WTC11 (cell line): ENCODE data around the gene MBLAC2. TPM values are rescaled to one million over a fixed set of nuclear protein-coding genes. Genes with fewer than 3 reads are reported as not detected.

ENCODE experiments used
- ATAC-seq: fragments of 200-7000 bp; cut with Tn5 transposase; 2 replicates; pipeline ENCODE4 v1.10.0; 2021; ENCODE audit warnings: mild to moderate bottlenecking, moderate library complexity
- CTCF ChIA-PET: fragments of 300-600 bp; sonication (Branson Sonifier 250); formaldehyde crosslinking; loops from one replicate; lab custom pipeline; 2021; ENCODE audit warnings: antibody characterized with exemption; lab: Charles Lee
- POLR2A ChIA-PET: fragments of 350-600 bp; sonication (Branson Sonifier 250); formaldehyde crosslinking; loops from one replicate; lab custom pipeline; 2021; ENCODE audit warnings: antibody characterized with exemption; lab: Charles Lee
- DNase-seq: peaks from one replicate; pipeline ENCODE4 v3.0.0; 2021; ENCODE audit warnings: low spot score
- H3K27ac Mint-ChIP-seq: 2 replicates; pipeline ENCODE4 v1.8.0; 2021; ENCODE audit warnings: mixed read lengths
- H3K27me3 Mint-ChIP-seq: 2 replicates; pipeline ENCODE4 v1.8.0; 2021; ENCODE audit warnings: low read depth, mild to moderate bottlenecking, moderate library complexity, mixed read lengths
- H3K36me3 Mint-ChIP-seq: 2 replicates; pipeline ENCODE4 v1.8.0; 2021; ENCODE audit warnings: mixed read lengths
- H3K4me1 Mint-ChIP-seq: 2 replicates; pipeline ENCODE4 v1.8.0; 2022; ENCODE audit warnings: mixed read lengths
- H3K4me3 Mint-ChIP-seq: 2 replicates; pipeline ENCODE4 v1.8.0; 2021; ENCODE audit warnings: mild to moderate bottlenecking, moderate library complexity, mixed read lengths
- H3K9me3 Mint-ChIP-seq: 2 replicates; pipeline ENCODE4 v1.8.0; 2021; ENCODE audit warnings: mixed read lengths
- CREB1 ChIP-seq: sonication (generic); formaldehyde crosslinking; IDR thresholded peaks from 2 replicates; pipeline ENCODE4 v1.8.0; 2023; ENCODE audit warnings: mild to moderate bottlenecking, missing genetic modification reagents
- FOXK1 ChIP-seq: sonication (generic); formaldehyde crosslinking; IDR thresholded peaks from 2 replicates; pipeline ENCODE4 v1.8.0; 2022; ENCODE audit warnings: mild to moderate bottlenecking, moderate library complexity, missing genetic modification reagents
- IRF2 ChIP-seq: sonication (generic); formaldehyde crosslinking; IDR thresholded peaks from 2 replicates; pipeline ENCODE4 v1.8.0; 2022; ENCODE audit warnings: low read depth, missing genetic modification reagents, borderline replicate concordance
- JUN ChIP-seq: sonication (generic); formaldehyde crosslinking; IDR thresholded peaks from 2 replicates; pipeline ENCODE4 v1.8.0; 2023; ENCODE audit warnings: mild to moderate bottlenecking, missing genetic modification reagents
- MXD4 ChIP-seq: fragments of 250-450 bp; sonication (Bioruptor Pico); IDR thresholded peaks from 2 replicates; pipeline ENCODE4 v1.8.0; 2021; ENCODE audit warnings: mild to moderate bottlenecking, moderate library complexity, borderline replicate concordance
- OVOL2 ChIP-seq: fragments of 250-450 bp; sonication (Bioruptor Pico); IDR thresholded peaks from 2 replicates; pipeline ENCODE4 v1.9.0; 2021; ENCODE audit warnings: mild to moderate bottlenecking, borderline replicate concordance
- PRRX2 ChIP-seq: fragments of 250-450 bp; sonication (Bioruptor Pico); IDR thresholded peaks from 2 replicates; pipeline ENCODE4 v1.8.0; 2021; ENCODE audit warnings: mild to moderate bottlenecking
- SOX15 ChIP-seq: fragments of 250-450 bp; sonication (Bioruptor Pico); IDR thresholded peaks from 2 replicates; pipeline ENCODE4 v1.9.0; 2021; ENCODE audit warnings: mild to moderate bottlenecking
- SP1 ChIP-seq: sonication (generic); formaldehyde crosslinking; conservative IDR thresholded peaks from 2 replicates; pipeline ENCODE4 v1.8.1; 2022; ENCODE audit warnings: missing genetic modification reagents
- ZNF219 ChIP-seq: sonication (generic); formaldehyde crosslinking; IDR thresholded peaks from 2 replicates; pipeline ENCODE4 v1.8.0; 2023; ENCODE audit warnings: missing genetic modification reagents, mild to moderate bottlenecking, borderline replicate concordance
- total RNA-seq: library from RNA; stranded (reverse); gene quantifications from 3 replicates; pipeline ENCODE4 v1.2.3, GENCODE V29; 2021
- TF ChIP-seq, protein P1 (sequence below): sonication (generic); formaldehyde crosslinking; IDR thresholded peaks from 2 replicates; pipeline ENCODE4 v1.8.0; 2023; ENCODE audit warnings: missing genetic modification reagents, mild to moderate bottlenecking, borderline replicate concordance
- TF ChIP-seq, protein P2 (sequence below): sonication (generic); formaldehyde crosslinking; conservative IDR thresholded peaks from 2 replicates; pipeline ENCODE4 v1.8.1; 2022; ENCODE audit warnings: mild to moderate bottlenecking, missing genetic modification reagents
- TF ChIP-seq, protein P3 (sequence below): fragments of 250-450 bp; sonication (Bioruptor Pico); IDR thresholded peaks from 2 replicates; pipeline ENCODE4 v1.8.0; 2021; ENCODE audit warnings: mild to moderate bottlenecking
- TF ChIP-seq, protein P4 (sequence below): fragments of 250-450 bp; sonication (Bioruptor Pico); IDR thresholded peaks from 2 replicates; pipeline ENCODE4 v1.9.0; 2021; ENCODE audit warnings: moderate library complexity, mild to moderate bottlenecking, inconsistent platforms, borderline replicate concordance
- TF ChIP-seq, protein P5 (sequence below): sonication (generic); formaldehyde crosslinking; IDR thresholded peaks from 2 replicates; pipeline ENCODE4 v1.8.1; 2022; ENCODE audit warnings: low read depth, mild to moderate bottlenecking, moderate library complexity, missing genetic modification reagents, borderline replicate concordance
- TF ChIP-seq, protein P6 (sequence below): sonication (generic); formaldehyde crosslinking; IDR thresholded peaks from 2 replicates; pipeline ENCODE4 v1.8.1; 2022; ENCODE audit warnings: low read depth, missing genetic modification reagents, borderline replicate concordance
- TF ChIP-seq, protein P7 (sequence below): sonication (generic); formaldehyde crosslinking; IDR thresholded peaks from 2 replicates; pipeline ENCODE4 v1.8.0; 2023; ENCODE audit warnings: missing genetic modification reagents

MBLAC2 gene
- total RNA-seq, 1 experiment from 2014 or later: 5.9 TPM

DNA sequence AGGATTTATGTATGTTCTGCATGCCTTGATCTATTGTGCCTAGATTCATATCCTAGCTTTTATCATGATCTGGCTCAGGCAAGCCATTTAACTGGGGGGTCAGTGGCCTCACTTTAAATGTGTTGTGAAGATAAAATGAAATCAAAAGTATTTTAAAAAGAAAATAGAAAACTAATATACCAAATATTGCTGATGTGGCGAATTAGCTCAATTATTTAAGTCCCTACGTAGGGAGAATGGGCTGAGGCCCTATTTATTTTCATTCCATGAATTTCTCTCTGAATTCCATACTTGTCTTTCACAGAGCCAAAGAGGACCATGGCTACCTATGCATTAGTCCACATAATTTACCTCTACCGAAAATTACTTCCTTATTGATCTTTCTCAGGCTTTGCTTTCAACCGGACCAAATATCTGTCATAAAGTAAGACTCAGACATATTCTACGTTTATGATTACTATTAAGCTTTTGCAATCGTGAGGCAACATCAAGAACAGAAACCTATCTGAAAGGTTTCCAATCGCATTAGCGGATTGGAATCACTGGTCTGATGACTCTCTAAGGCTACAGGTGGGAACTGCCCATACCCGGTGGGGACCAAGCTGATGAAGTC lies 1.7 kb downstream of the MBLAC2 start:
- Mint-ChIP-seq H3K4me3 (peak overlapping the region; percentile 81), H3K4me1 (peaks cover 33% of the 10 kb centered on the region), H3K36me3 (peaks cover 6% of the 10 kb centered on the region), H3K9me3 (peaks cover 6% of the 10 kb centered on the region; the same call in 1 of the 2 replicates), H3K27me3 (no peaks in the 10 kb centered on the region), H3K27ac (peak overlapping the region; percentile 90)
- TF ChIP-seq, protein P1, sequence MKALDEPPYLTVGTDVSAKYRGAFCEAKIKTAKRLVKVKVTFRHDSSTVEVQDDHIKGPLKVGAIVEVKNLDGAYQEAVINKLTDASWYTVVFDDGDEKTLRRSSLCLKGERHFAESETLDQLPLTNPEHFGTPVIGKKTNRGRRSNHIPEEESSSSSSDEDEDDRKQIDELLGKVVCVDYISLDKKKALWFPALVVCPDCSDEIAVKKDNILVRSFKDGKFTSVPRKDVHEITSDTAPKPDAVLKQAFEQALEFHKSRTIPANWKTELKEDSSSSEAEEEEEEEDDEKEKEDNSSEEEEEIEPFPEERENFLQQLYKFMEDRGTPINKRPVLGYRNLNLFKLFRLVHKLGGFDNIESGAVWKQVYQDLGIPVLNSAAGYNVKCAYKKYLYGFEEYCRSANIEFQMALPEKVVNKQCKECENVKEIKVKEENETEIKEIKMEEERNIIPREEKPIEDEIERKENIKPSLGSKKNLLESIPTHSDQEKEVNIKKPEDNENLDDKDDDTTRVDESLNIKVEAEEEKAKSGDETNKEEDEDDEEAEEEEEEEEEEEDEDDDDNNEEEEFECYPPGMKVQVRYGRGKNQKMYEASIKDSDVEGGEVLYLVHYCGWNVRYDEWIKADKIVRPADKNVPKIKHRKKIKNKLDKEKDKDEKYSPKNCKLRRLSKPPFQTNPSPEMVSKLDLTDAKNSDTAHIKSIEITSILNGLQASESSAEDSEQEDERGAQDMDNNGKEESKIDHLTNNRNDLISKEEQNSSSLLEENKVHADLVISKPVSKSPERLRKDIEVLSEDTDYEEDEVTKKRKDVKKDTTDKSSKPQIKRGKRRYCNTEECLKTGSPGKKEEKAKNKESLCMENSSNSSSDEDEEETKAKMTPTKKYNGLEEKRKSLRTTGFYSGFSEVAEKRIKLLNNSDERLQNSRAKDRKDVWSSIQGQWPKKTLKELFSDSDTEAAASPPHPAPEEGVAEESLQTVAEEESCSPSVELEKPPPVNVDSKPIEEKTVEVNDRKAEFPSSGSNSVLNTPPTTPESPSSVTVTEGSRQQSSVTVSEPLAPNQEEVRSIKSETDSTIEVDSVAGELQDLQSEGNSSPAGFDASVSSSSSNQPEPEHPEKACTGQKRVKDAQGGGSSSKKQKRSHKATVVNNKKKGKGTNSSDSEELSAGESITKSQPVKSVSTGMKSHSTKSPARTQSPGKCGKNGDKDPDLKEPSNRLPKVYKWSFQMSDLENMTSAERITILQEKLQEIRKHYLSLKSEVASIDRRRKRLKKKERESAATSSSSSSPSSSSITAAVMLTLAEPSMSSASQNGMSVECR (CRISPR knock-in tag): no peak
- TF ChIP-seq, protein P2, sequence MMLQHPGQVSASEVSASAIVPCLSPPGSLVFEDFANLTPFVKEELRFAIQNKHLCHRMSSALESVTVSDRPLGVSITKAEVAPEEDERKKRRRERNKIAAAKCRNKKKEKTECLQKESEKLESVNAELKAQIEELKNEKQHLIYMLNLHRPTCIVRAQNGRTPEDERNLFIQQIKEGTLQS (CRISPR knock-in tag): no peak
- TF ChIP-seq SOX15 (CRISPR knock-in tag) (no peak), OVOL2 (CRISPR knock-in tag) (no peak)
- TF ChIP-seq, protein P3, sequence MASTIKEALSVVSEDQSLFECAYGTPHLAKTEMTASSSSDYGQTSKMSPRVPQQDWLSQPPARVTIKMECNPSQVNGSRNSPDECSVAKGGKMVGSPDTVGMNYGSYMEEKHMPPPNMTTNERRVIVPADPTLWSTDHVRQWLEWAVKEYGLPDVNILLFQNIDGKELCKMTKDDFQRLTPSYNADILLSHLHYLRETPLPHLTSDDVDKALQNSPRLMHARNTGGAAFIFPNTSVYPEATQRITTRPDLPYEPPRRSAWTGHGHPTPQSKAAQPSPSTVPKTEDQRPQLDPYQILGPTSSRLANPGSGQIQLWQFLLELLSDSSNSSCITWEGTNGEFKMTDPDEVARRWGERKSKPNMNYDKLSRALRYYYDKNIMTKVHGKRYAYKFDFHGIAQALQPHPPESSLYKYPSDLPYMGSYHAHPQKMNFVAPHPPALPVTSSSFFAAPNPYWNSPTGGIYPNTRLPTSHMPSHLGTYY (CRISPR knock-in tag): no peak
- ChIA-PET CTCF (interaction anchor here (1.1 kb wide), 1 partner anchor 33 kb away, joined by 3 read pairs; no protein-coding TSS in a partner anchor), POLR2A (interaction anchor here (1.2 to 1.4 kb wide), 2 partner anchors 63 to 908 kb away, joined by 4 to 5 read pairs; partner anchors contain the start of gene CETN3)
- ATAC-seq (peak; percentile 0; the same call in 1 of the 2 replicates), DNase-seq (no peak)

DNA sequence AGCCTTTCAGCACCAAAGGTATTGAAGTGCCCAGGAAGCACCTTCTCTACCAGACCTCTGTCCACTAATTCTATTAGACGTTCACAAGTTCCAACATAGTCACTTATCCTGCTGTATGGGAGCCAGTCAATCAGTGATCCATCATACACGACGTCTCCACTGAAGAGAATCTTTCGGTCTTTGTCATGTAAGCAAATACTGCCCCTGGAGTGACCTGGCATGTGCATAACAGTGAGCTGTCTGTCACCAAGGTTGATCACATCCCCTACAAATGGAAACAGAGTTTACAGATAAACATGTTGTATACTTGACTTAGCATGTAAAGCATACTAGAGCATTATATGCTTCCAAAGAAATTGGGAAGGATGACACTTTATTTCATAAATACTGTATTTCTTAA lies 13.3 kb downstream of the MBLAC2 start:
- no peak overlapping the region for H3K27ac Mint-ChIP-seq
- H3K36me3 Mint-ChIP-seq: no peaks in the 10 kb centered on the region
- POLR2A ChIA-PET: no interaction called here
- no peaks in the 10 kb centered on the region for H3K9me3 Mint-ChIP-seq
- H3K4me3 Mint-ChIP-seq: no peak overlapping the region
- H3K4me1 Mint-ChIP-seq: peaks cover 5% of the 10 kb centered on the region
- DNase-seq: no peak
- TF ChIP-seq JUN (CRISPR knock-in tag): no peak
- TF ChIP-seq SP1 (CRISPR knock-in tag): no peak
- TF ChIP-seq, protein P4, sequence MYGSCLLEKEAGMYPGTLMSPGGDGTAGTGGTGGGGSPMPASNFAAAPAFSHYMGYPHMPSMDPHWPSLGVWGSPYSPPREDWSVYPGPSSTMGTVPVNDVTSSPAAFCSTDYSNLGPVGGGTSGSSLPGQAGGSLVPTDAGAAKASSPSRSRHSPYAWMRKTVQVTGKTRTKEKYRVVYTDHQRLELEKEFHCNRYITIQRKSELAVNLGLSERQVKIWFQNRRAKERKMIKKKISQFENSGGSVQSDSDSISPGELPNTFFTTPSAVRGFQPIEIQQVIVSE (CRISPR knock-in tag): no peak
- TF ChIP-seq ZNF219 (CRISPR knock-in tag): no peak
- no peak for TF ChIP-seq CREB1 (CRISPR knock-in tag)
- TF ChIP-seq, protein P5, sequence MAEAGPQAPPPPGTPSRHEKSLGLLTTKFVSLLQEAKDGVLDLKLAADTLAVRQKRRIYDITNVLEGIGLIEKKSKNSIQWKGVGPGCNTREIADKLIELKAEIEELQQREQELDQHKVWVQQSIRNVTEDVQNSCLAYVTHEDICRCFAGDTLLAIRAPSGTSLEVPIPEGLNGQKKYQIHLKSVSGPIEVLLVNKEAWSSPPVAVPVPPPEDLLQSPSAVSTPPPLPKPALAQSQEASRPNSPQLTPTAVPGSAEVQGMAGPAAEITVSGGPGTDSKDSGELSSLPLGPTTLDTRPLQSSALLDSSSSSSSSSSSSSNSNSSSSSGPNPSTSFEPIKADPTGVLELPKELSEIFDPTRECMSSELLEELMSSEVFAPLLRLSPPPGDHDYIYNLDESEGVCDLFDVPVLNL (CRISPR knock-in tag): no peak
- TF ChIP-seq, protein P6, sequence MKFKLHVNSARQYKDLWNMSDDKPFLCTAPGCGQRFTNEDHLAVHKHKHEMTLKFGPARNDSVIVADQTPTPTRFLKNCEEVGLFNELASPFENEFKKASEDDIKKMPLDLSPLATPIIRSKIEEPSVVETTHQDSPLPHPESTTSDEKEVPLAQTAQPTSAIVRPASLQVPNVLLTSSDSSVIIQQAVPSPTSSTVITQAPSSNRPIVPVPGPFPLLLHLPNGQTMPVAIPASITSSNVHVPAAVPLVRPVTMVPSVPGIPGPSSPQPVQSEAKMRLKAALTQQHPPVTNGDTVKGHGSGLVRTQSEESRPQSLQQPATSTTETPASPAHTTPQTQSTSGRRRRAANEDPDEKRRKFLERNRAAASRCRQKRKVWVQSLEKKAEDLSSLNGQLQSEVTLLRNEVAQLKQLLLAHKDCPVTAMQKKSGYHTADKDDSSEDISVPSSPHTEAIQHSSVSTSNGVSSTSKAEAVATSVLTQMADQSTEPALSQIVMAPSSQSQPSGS (CRISPR knock-in tag): no peak
- no peak for TF ChIP-seq FOXK1 (CRISPR knock-in tag)
- TF ChIP-seq IRF2 (CRISPR knock-in tag): no peak
- TF ChIP-seq SOX15 (CRISPR knock-in tag): no peak
- no peak for TF ChIP-seq MXD4 (CRISPR knock-in tag)
- no peak for TF ChIP-seq PRRX2 (CRISPR knock-in tag)
- TF ChIP-seq, protein P7, sequence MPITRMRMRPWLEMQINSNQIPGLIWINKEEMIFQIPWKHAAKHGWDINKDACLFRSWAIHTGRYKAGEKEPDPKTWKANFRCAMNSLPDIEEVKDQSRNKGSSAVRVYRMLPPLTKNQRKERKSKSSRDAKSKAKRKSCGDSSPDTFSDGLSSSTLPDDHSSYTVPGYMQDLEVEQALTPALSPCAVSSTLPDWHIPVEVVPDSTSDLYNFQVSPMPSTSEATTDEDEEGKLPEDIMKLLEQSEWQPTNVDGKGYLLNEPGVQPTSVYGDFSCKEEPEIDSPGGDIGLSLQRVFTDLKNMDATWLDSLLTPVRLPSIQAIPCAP: no peak
- TF ChIP-seq, all 79 proteins: peak for 0
- no peaks in the 10 kb centered on the region for H3K27me3 Mint-ChIP-seq
- CTCF ChIA-PET: interaction anchor here (1.4 to 2.0 kb wide), 2 partner anchors 22 to 341 kb away, joined by 3 to 6 read pairs; no protein-coding TSS in a partner anchor
- ATAC-seq: peak; percentile 62
